Bronchial epithelial cell (primary cell): ENCODE data around the gene DPP3. TPM values are rescaled to one million over a fixed set of nuclear protein-coding genes. Genes with fewer than 3 reads are reported as not detected.
A peak's percentile ranks its signal among the peaks of the same experiment; 100 is the strongest.

Source experiments
- DNase-seq: peaks from one replicate; pipeline ENCODE4 v3.0.0-alpha.2; 2010; ENCODE audit warnings: low read depth
- FAIRE-seq: peaks from 2 replicates; lab custom pipeline; 2011; peaks lifted over from hg19 to GRCh38; lab: Jason Lieb, UNC
- H3K27me3 ChIP-seq: 2 replicates; pipeline ENCODE4 v1.5.1; 2011; ENCODE audit warnings: low read length; ENCODE audit not compliant: control insufficient read depth, insufficient read depth
- H3K36me3 ChIP-seq: 2 replicates; pipeline ENCODE4 v1.5.1; 2011; ENCODE audit warnings: low read length; ENCODE audit not compliant: control insufficient read depth, insufficient read depth
- H3K4me3 ChIP-seq: 2 replicates; pipeline ENCODE4 v1.5.1; 2011; ENCODE audit warnings: mild to moderate bottlenecking, low read depth, low read length, control low read depth
- total RNA-seq: library from RNA; depleted of rRNA; stranded (reverse); fragments of >200 nt; gene quantifications from 2 replicates; pipeline ENCODE4 v1.2.1, GENCODE V29; 2014
- TF ChIP-seq, protein P1 (sequence below): IDR thresholded peaks from 2 replicates; pipeline ENCODE4 v1.5.1; 2011; ENCODE audit warnings: mild to moderate bottlenecking, moderate library complexity, low read length, control low read depth, inconsistent platforms; ENCODE audit not compliant: insufficient read depth, severe bottlenecking

Gene DPP3
- total RNA-seq, 1 donor from 2014 or later = 45.0 TPM

DNA sequence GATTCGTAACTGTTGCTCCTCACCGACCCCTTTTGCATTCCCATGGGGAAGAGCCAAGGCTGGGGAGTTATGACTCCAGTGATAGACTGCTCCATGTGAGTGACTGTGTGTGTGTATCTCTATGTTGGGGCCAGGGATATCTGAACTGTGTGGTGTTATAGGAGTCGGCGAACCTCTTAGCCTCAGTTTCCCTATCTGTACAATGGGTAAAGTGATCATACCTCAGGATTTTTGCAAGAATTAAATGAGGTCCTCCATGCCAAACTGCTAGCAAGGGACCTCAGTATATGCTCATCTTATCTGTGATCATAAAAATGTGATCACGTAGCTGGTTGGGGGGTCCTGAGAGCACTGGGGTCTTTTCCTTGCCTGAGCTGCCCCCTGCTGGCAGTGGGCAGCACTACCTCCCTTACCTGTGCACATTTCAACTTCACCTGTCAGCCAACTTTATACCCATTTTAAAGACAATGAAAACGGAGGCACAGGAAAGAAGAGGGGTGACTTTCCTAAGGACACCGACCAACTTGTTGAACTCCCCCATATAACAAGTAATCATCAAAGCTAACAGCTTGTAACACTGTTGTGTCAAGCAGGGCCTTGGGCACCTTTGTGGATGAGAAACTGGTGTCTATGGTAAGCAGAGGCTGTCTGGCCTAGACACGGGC, 1.4 kb upstream of the DPP3 start:
- TF ChIP-seq, protein P1, sequence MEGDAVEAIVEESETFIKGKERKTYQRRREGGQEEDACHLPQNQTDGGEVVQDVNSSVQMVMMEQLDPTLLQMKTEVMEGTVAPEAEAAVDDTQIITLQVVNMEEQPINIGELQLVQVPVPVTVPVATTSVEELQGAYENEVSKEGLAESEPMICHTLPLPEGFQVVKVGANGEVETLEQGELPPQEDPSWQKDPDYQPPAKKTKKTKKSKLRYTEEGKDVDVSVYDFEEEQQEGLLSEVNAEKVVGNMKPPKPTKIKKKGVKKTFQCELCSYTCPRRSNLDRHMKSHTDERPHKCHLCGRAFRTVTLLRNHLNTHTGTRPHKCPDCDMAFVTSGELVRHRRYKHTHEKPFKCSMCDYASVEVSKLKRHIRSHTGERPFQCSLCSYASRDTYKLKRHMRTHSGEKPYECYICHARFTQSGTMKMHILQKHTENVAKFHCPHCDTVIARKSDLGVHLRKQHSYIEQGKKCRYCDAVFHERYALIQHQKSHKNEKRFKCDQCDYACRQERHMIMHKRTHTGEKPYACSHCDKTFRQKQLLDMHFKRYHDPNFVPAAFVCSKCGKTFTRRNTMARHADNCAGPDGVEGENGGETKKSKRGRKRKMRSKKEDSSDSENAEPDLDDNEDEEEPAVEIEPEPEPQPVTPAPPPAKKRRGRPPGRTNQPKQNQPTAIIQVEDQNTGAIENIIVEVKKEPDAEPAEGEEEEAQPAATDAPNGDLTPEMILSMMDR = peak; percentile 86
- FAIRE-seq (no peak), DNase-seq (peak; percentile 25)
- Histone ChIP-seq H3K36me3 (peaks cover 11% of the 10 kb centered on the region), H3K4me3 (peak overlapping the region; percentile 71), H3K27me3 (no peaks in the 10 kb centered on the region)

DNA sequence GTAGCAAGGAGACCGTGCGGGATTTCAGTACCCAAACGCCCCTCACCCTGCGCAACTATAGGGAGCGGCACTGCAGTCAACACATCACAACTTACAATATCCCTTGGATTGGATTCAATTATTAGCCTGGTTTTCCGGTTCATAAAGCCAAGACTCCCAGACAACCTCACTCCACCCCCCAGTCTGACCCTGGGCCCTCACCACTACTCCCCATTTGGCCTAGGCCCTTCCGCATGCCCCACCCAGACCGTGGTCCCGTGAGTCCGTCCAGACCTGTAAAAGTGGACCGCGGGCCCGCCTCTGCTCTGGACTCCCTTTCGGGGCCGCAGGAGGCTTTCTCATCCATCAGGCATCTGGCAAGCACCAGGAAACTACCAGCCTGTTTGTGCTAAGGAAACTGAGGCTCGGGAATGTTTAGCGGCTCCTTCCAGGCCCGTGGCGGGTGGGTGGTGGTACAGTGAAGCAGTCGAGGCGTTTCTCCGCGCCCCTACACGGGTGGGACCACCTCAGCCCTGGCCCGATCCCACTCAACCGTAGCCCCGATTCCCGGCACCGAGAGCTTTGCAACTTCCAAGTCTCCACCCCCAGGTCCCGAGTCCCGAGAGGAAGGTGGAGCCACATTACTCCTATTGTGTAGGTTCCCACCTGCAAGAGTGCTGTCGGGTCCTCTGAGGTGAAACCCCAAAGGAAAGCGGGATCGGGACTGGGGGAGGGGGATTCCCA, 679 bp upstream of the DPP3 start:
- DNase-seq (peak; percentile 79), FAIRE-seq (no peak)
- TF ChIP-seq, protein P1 = no peak
- H3K27me3 ChIP-seq = no peaks in the 10 kb centered on the region
- H3K4me3 ChIP-seq = peak overlapping the region; percentile 71
- H3K36me3 ChIP-seq = peaks cover 8% of the 10 kb centered on the region

DNA sequence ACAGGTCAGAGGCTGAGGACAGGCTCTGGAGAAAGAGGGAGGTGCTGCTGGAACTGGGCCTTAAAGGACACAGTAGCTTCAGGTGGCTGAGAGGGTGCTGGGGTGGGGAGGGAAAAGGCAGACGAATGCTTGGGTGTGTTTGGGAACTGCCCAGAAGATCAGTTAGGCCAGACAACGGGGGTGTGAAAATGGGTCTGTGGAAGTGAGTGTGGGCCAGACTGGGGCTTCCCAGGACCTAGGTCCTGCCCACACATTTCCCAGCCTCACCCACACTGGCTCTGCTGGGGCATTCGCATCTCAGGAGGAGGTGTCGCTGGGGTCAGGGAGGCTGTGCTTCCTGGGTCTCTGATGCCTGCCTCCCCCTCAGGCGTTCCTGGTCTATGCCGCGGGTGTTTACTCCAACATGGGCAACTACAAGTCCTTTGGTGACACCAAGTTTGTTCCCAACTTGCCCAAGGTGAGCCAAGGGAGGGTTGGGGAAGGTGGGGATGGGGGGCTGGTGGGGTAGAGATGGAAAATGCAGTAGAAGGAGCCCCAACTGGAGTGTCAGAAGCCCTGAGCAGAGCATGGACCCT, 4.7 kb downstream of the DPP3 start:
- DNase-seq (no peak), FAIRE-seq (no peak)
- H3K36me3 ChIP-seq = peaks cover 29% of the 10 kb centered on the region
- H3K4me3 ChIP-seq = no peak overlapping the region
- H3K27me3 ChIP-seq = no peaks in the 10 kb centered on the region
- TF ChIP-seq, protein P1 = no peak

DNA sequence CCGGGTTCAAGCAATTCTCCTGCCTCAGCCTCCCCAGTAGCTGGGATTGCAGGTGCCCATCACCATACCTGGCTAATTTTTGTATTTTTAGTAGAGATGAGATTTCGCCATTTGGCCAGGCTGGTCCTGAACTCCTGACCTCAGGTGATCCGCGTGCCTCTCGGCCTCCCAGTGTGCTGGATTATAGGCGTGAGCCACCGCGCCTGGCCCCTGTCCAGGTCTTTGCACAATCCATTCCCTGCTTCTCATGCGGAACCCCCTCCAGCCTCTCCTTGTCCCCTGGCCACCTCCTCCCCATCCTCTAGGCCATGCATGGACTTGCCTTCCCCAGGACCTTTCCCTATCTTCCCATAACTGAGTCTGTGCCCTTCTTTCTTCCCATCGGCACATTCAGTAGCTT, 8.7 kb downstream of the DPP3 start:
- no peaks in the 10 kb centered on the region for H3K27me3 ChIP-seq
- TF ChIP-seq, protein P1 = no peak
- peaks cover 51% of the 10 kb centered on the region for H3K36me3 ChIP-seq
- FAIRE-seq (no peak), DNase-seq (no peak)
- H3K4me3 ChIP-seq = no peak overlapping the region

DNA sequence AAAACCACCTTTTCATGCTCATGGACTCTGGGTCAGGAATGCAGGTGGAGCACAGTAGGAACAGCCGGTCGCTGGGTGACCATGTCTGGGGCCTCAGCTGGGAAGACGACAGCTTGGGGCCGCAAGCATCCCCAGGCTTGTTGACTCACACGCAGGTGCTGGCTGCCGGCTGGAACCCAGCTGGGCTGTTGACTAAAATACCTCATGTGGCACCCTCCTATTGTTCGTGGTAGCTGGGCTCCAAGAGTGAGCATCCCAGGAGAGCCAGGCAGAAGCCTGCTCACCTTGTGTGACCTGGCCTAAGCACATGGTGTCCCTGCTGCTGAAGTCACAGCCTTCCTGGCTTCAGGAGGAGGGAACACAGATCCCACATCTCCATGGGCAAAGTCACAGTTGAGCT, 9.4 kb downstream of the DPP3 start:
- no peak for DNase-seq
- TF ChIP-seq, protein P1 = no peak
- Histone ChIP-seq H3K27me3 (no peaks in the 10 kb centered on the region), H3K36me3 (peaks cover 53% of the 10 kb centered on the region), H3K4me3 (no peak overlapping the region)
- FAIRE-seq = no peak
